ENCODE measurements around the gene ARHGAP42. TPM values are rescaled to one million over a fixed set of nuclear protein-coding genes. Genes with fewer than 3 reads are reported as not detected.

Gene ARHGAP42
- total and polyA plus RNA-seq, 10 of the 15 experiments (the other 5 are each of a cell fraction or from before 2014, with no cell fraction given), result 1.8 to 6.3 (median 3.2) TPM

DNA sequence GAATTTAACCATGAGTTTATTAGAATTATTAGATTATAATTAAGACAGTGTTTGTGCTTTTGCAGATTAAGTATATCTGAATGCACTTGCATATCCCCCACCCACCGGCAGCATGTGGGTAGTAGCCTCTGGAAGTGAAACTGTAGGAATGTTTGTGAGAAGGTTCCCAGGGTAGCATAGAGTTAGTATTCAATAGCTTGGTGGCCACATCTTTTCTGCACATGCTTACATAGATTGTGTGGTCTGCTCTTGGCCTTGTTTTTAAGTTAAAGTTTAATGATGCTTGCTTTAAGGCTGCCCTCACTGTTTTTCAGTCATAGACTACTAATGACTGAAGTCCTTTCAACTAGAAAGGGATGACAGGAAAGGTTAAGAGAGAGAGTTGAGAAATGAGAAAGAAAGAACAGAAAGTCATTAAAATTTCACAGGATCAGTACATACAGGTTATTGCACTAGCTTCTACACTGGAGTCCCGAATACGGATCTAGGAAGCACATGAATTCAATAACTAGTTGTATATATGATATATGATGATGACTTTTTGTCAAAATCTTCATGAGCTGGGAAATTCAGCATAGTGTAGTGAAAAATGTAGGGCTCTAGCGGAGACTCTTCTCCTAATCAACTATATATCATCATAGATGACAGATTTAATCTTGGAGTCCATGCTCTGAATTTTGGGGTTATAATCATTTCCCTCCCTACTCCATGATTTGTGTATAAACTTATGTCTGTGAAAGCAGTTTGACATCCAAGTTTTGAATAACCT, 137.1 kb downstream of the ARHGAP42 start:
- SMC1A ChIA-PET (ENCODE audit: uncharacterized antibody, unreplicated experiment), result interaction anchor here (0.5 to 1.1 kb wide), 3 partner anchors 10 to 50 kb away, joined by 3 read pairs; no protein-coding TSS in a partner anchor
- no TSS peak for BruUV-seq (replicated peaks)
- H3K36me3 ChIP-seq (ENCODE audit: control insufficient read depth in 2 of 2, insufficient read depth in 2 of 2, low read length in 1 of 2), result no peaks in the 10 kb centered on the region
- H3K9ac ChIP-seq (ENCODE audit: control insufficient read depth, insufficient read depth, low read length), result no peak overlapping the region
- TF ChIP-seq, protein P1, sequence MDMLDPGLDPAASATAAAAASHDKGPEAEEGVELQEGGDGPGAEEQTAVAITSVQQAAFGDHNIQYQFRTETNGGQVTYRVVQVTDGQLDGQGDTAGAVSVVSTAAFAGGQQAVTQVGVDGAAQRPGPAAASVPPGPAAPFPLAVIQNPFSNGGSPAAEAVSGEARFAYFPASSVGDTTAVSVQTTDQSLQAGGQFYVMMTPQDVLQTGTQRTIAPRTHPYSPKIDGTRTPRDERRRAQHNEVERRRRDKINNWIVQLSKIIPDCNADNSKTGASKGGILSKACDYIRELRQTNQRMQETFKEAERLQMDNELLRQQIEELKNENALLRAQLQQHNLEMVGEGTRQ (IDR thresholded peaks at IDR 0.05; ENCODE audit: borderline replicate concordance, low read depth, low read length), result no peak
- TF ChIP-seq SREBF2 (IDR thresholded peaks at IDR 0.05; ENCODE audit: low read length) (no peak), DPF2 (IDR thresholded peaks at IDR 0.05) (no peak), RELA (IDR thresholded peaks at IDR 0.05; ENCODE audit: borderline replicate concordance, partially characterized antibody) (no peak), RB1 (IDR thresholded peaks at IDR 0.05; ENCODE audit: borderline replicate concordance) (no peak)
- no peak overlapping the region for H3K4me3 ChIP-seq
- no peaks in the 10 kb centered on the region for H3K9me3 ChIP-seq (replicated peaks; ENCODE audit: control insufficient read depth, insufficient read depth, low read length)
- in situ Hi-C loops (cut with MboI), result no loop called here
- H3K27me3 ChIP-seq (replicated peaks in 1 of 2; ENCODE audit: control insufficient read depth in 2 of 2, insufficient read depth in 2 of 2, low read length in 1 of 2), result no peaks in the 10 kb centered on the region
- 93% methylated on average over 4 of the region's 4 CpGs for WGBS (ENCODE audit: insufficient coverage, insufficient replicate concordance, low lambda C conversion rate, missing lambda C conversion rate)
- H3K27ac ChIP-seq (ENCODE audit: control insufficient read depth, insufficient read depth), result no peak overlapping the region
- no peak for ATAC-seq
- no peaks in the 10 kb centered on the region for H4K20me1 ChIP-seq (ENCODE audit: control insufficient read depth, insufficient read depth)
- H3K79me2 ChIP-seq (ENCODE audit: control insufficient read depth, insufficient read depth, low read length), result no peaks in the 10 kb centered on the region
- CTCF ChIA-PET, result interaction anchor here (1.5 to 1.9 kb wide), 2 partner anchors 10 to 248 kb away, joined by 4 to 5 read pairs; no protein-coding TSS in a partner anchor
- RAD21 ChIA-PET (ENCODE audit: unreplicated experiment), result interaction anchor here (1.1 kb wide), 1 partner anchor 12 kb away, joined by 3 read pairs; no protein-coding TSS in a partner anchor
- no peaks in the 10 kb centered on the region for H3K4me1 ChIP-seq (ENCODE audit: control insufficient read depth, insufficient read depth, low read length)
- DNase-seq (ENCODE audit: low read depth, low spot score), result no peak
- H3K4me2 ChIP-seq (ENCODE audit: control insufficient read depth, insufficient read depth), result no peak overlapping the region
- FAIRE-seq, result no peak
- intact Hi-C loops (cut with micrococcal nuclease; ENCODE audit: unreplicated experiment), result no loop called here
- H2AFZ ChIP-seq (ENCODE audit: control insufficient read depth, low read depth, low read length), result no peak overlapping the region
- POLR2A ChIA-PET, result no interaction called here

DNA sequence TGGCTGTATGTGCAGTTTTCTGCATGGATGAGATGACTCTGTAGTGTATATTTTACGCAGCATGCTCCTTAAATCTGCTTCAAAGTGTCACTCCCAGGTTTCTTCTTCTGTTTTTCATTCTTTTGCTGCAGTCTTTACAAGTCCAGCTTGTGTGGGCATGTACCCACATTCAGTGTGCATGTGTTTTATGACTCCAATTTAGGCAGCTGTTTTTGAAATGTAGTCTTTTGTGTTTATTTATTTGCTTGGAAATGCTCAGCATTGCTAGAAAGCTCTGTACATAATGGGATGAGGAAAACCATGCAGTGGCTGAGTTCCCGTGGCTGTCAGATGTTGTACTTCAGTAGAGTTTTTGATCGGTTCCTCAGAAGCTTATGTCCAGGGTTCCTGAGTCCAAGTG, 138.5 kb downstream of the ARHGAP42 start:
- H3K9ac ChIP-seq (ENCODE audit: control insufficient read depth, insufficient read depth, low read length), result no peak overlapping the region
- SMC1A ChIA-PET (ENCODE audit: uncharacterized antibody, unreplicated experiment), result interaction anchor here (0.9 to 1.7 kb wide), 6 partner anchors 9 to 249 kb away, joined by 3 to 6 read pairs (median 3); no protein-coding TSS in a partner anchor
- H2AFZ ChIP-seq (ENCODE audit: control insufficient read depth, low read depth, low read length), result no peak overlapping the region
- no peaks in the 10 kb centered on the region for H3K4me1 ChIP-seq (ENCODE audit: control insufficient read depth, insufficient read depth, low read length)
- H4K20me1 ChIP-seq (ENCODE audit: control insufficient read depth, insufficient read depth), result no peaks in the 10 kb centered on the region
- no peak for FAIRE-seq
- H3K27me3 ChIP-seq (replicated peaks in 1 of 2; ENCODE audit: control insufficient read depth in 2 of 2, insufficient read depth in 2 of 2, low read length in 1 of 2), result no peaks in the 10 kb centered on the region
- no peak overlapping the region for H3K4me2 ChIP-seq (ENCODE audit: control insufficient read depth, insufficient read depth)
- CTCF ChIA-PET, result interaction anchor here (0.8 to 1.9 kb wide), 4 partner anchors 8 to 249 kb away, joined by 4 to 5 read pairs (median 4); no protein-coding TSS in a partner anchor
- no peaks in the 10 kb centered on the region for H3K36me3 ChIP-seq (ENCODE audit: control insufficient read depth in 2 of 2, insufficient read depth in 2 of 2, low read length in 1 of 2)
- RAD21 ChIA-PET (ENCODE audit: unreplicated experiment), result interaction anchor here (1.1 kb wide), 1 partner anchor 13 kb away, joined by 3 read pairs; no protein-coding TSS in a partner anchor
- in situ Hi-C loops (cut with MboI), result no loop called here
- no peak overlapping the region for H3K27ac ChIP-seq (ENCODE audit: control insufficient read depth, insufficient read depth)
- no peak for ATAC-seq
- H3K79me2 ChIP-seq (ENCODE audit: control insufficient read depth, insufficient read depth, low read length), result no peaks in the 10 kb centered on the region
- POLR2A ChIA-PET, result no interaction called here
- TF ChIP-seq NRF1 (conservative IDR thresholded peaks at IDR 0.05; ENCODE audit: low read depth, low read length) (no peak), ESRRA (IDR thresholded peaks at IDR 0.05; ENCODE audit: low read length) (no peak), NFYB (IDR thresholded peaks at IDR 0.05; ENCODE audit: insufficient read depth, low read depth, low read length) (no peak), IRF4 (IDR thresholded peaks at IDR 0.05; ENCODE audit: low read depth, low read length) (no peak)
- TF ChIP-seq, protein P2, sequence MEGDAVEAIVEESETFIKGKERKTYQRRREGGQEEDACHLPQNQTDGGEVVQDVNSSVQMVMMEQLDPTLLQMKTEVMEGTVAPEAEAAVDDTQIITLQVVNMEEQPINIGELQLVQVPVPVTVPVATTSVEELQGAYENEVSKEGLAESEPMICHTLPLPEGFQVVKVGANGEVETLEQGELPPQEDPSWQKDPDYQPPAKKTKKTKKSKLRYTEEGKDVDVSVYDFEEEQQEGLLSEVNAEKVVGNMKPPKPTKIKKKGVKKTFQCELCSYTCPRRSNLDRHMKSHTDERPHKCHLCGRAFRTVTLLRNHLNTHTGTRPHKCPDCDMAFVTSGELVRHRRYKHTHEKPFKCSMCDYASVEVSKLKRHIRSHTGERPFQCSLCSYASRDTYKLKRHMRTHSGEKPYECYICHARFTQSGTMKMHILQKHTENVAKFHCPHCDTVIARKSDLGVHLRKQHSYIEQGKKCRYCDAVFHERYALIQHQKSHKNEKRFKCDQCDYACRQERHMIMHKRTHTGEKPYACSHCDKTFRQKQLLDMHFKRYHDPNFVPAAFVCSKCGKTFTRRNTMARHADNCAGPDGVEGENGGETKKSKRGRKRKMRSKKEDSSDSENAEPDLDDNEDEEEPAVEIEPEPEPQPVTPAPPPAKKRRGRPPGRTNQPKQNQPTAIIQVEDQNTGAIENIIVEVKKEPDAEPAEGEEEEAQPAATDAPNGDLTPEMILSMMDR (IDR thresholded peaks at IDR 0.05 in 2 of 3, conservative IDR thresholded peaks at IDR 0.05 in 1 of 3; ENCODE audit: control insufficient read depth in 2 of 3, extremely low read depth in 1 of 3, insufficient read depth in 1 of 3, low read depth in 3 of 3, low read length in 3 of 3), result no peak
- no peak for DNase-seq (ENCODE audit: low read depth, low spot score)
- H3K4me3 ChIP-seq, result no peak overlapping the region
- H3K9me3 ChIP-seq (replicated peaks; ENCODE audit: control insufficient read depth, insufficient read depth, low read length), result no peaks in the 10 kb centered on the region
- 91% methylated on average over 3 of the region's 3 CpGs for WGBS (ENCODE audit: insufficient coverage, insufficient replicate concordance, low lambda C conversion rate, missing lambda C conversion rate)
- no TSS peak for BruUV-seq (replicated peaks)
- intact Hi-C loops (cut with micrococcal nuclease; ENCODE audit: unreplicated experiment), result no loop called here

Data from GM12878 (cell line).